Panc1 (cell line): ENCODE measurements around the gene HOXA10. TPM values are rescaled to one million over a fixed set of nuclear protein-coding genes. Genes with fewer than 3 reads are reported as not detected.
A peak's percentile ranks its signal among the peaks of the same experiment; 100 is the strongest.

Experiments
- ATAC-seq: fragments of 200-7000 bp; cut with Tn5 transposase; 2 replicates; pipeline ENCODE4 v1.9.1; 2020; ENCODE audit warnings: mild to moderate bottlenecking, moderate library complexity
- BruUV-seq: library from RNA; stranded (reverse); fragments of 400-500 nt; replicated peaks from 2 replicates; lab custom pipeline; 2021; lab: Mats Ljungman, UMichigan
- CTCF ChIA-PET: fragments of 300-600 bp; sonication (Branson Sonifier 250); formaldehyde crosslinking; loops from one replicate; lab custom pipeline; 2022; ENCODE audit warnings: antibody characterized with exemption; lab: Charles Lee
- POLR2A ChIA-PET: fragments of 300-600 bp; sonication (Branson Sonifier 250); formaldehyde crosslinking; loops from one replicate; lab custom pipeline; 2022; ENCODE audit warnings: antibody characterized with exemption; lab: Charles Lee
- DNase-seq: peaks from one replicate; pipeline ENCODE4 v3.0.0-alpha.2; 2010; ENCODE audit warnings: low read depth, low spot score
- H3K27ac ChIP-seq: 2 replicates; pipeline ENCODE4 v1.5.1; 2011; ENCODE audit warnings: mild to moderate bottlenecking, low read length, inconsistent platforms
- H3K27me3 ChIP-seq: fragments of 200-500 bp; sonication (Bioruptor generic); 2 replicates; pipeline ENCODE4 v1.6.0; 2014; ENCODE audit warnings: low read length, inconsistent platforms; ENCODE audit not compliant: control insufficient read depth, insufficient read depth
- H3K36me3 ChIP-seq: fragments of 200-500 bp; sonication (Bioruptor generic); 2 replicates; pipeline ENCODE4 v1.5.1; 2014; ENCODE audit warnings: inconsistent platforms, mild to moderate bottlenecking, low read length, moderate library complexity; ENCODE audit not compliant: control insufficient read depth, insufficient read depth
- H3K4me1 ChIP-seq: 2 replicates; pipeline ENCODE4 v1.5.1; 2011; ENCODE audit warnings: inconsistent platforms, mild to moderate bottlenecking, low read length, moderate library complexity; ENCODE audit not compliant: control insufficient read depth, insufficient read depth
- H3K4me3 ChIP-seq, 2 experiments: 2 replicates each; pipeline ENCODE4 v1.5.1; 2011 to 2012; ENCODE audit warnings: low read depth in 2 of 2, low read length in 2 of 2, mild to moderate bottlenecking in 2 of 2, inconsistent platforms in 1 of 2, moderate library complexity in 1 of 2
- H3K9me3 ChIP-seq: fragments of 200-500 bp; sonication (Bioruptor generic); 2 replicates; pipeline ENCODE4 v1.5.1; 2014; ENCODE audit warnings: low read depth, mild to moderate bottlenecking, inconsistent platforms, low read length, moderate library complexity; ENCODE audit not compliant: control insufficient read depth, insufficient read depth
- CTCF ChIP-seq: fragments of 450-650 bp; IDR thresholded peaks from 2 replicates; pipeline ENCODE4 v1.5.1; 2017; ENCODE audit warnings: mild to moderate bottlenecking
- POLR2AphosphoS5 ChIP-seq: IDR thresholded peaks from 2 replicates; pipeline ENCODE4 v1.6.1; 2012; ENCODE audit warnings: mild to moderate bottlenecking, low read depth, low read length, moderate library complexity
- REST ChIP-seq, 2 experiments: IDR thresholded peaks; 2 replicates each; pipeline ENCODE4 v1.6.1; 2011 to 2012; ENCODE audit warnings: low read depth in 2 of 2, control low read depth in 1 of 2, low read length in 1 of 2, mild to moderate bottlenecking in 1 of 2, moderate library complexity in 1 of 2; ENCODE audit not compliant: insufficient read depth in 1 of 2
- SIN3A ChIP-seq: IDR thresholded peaks from 2 replicates; pipeline ENCODE4 v1.6.1; 2012; ENCODE audit warnings: low read depth, mild to moderate bottlenecking, low read length, moderate library complexity, borderline replicate concordance; ENCODE audit not compliant: insufficient read depth
- TCF7L2 ChIP-seq: IDR thresholded peaks from 2 replicates; pipeline ENCODE4 v1.6.1; 2011; ENCODE audit warnings: mild to moderate bottlenecking, low read depth, low read length, inconsistent platforms
- in situ Hi-C: cut with HindIII; loops from 2 replicates; pipeline ENCODE4 v1.10.0; 2016; ENCODE audit warnings: low sequenced_read_pairs, low pct_unique_long_range_greater_than_20kb
- intact Hi-C: fragments of 100-400 bp; cut with micrococcal nuclease; formaldehyde crosslinking; loops from one replicate; pipeline ENCODE4 v1.10.0; 2022; ENCODE audit not compliant: unreplicated experiment
- total RNA-seq: library from RNA; stranded (reverse); gene quantifications from one replicate; pipeline ENCODE4 v1.2.1, GENCODE V29; 2021; ENCODE audit not compliant: unreplicated experiment

HOXA10 gene
- total RNA-seq, 1 experiment from 2014 or later, result 0.41 TPM

GRCh38 chr7:27148031-27148755, 25.9 kb downstream of the HOXA10 start:
- H3K36me3 ChIP-seq, result no peaks in the 10 kb centered on the region
- TF ChIP-seq TCF7L2, result no peak
- TF ChIP-seq SIN3A, result no peak
- no peak for TF ChIP-seq CTCF
- TF ChIP-seq REST (IDR thresholded peaks at IDR 0.05; ENCODE audit: insufficient read depth in 1 of 2, low read depth in 2 of 2, low read length in 1 of 2), result no peak
- TF ChIP-seq POLR2AphosphoS5, result no peak
- in situ Hi-C loops (no loop called here), intact Hi-C loops (no loop called here)
- no peaks in the 10 kb centered on the region for H3K9me3 ChIP-seq
- ATAC-seq (no peak), DNase-seq (no peak)
- no TSS peak for BruUV-seq
- H3K4me3 ChIP-seq, result no peak overlapping the region
- H3K27ac ChIP-seq, result peak overlapping the region; percentile 24
- CTCF ChIA-PET, result interaction anchor here (0.5 to 3.4 kb wide), 2 partner anchors 13 kb away, joined by 3 to 24 read pairs; no protein-coding TSS in a partner anchor
- H3K4me1 ChIP-seq, result peaks cover 22% of the 10 kb centered on the region
- H3K27me3 ChIP-seq, result no peaks in the 10 kb centered on the region
- POLR2A ChIA-PET, result no interaction called here

GRCh38 chr7:27147199-27148030, 26.7 kb downstream of the HOXA10 start, which contains the start of gene HOXA6:
Gene HOXA6 (minus strand): TSS chr7:27147774. CDS start chr7:27147749, 25 bp downstream.
- H3K4me1 ChIP-seq, result peaks cover 22% of the 10 kb centered on the region
- no peaks in the 10 kb centered on the region for H3K27me3 ChIP-seq
- ChIA-PET POLR2A (no interaction called here), CTCF (no interaction called here)
- H3K27ac ChIP-seq, result peak within 1 kb of the TSS; percentile 24
- TF ChIP-seq REST (IDR thresholded peaks at IDR 0.05; ENCODE audit: insufficient read depth in 1 of 2, low read depth in 2 of 2, low read length in 1 of 2) (no peak), TCF7L2 (no peak), POLR2AphosphoS5 (no peak), CTCF (no peak), SIN3A (no peak)
- H3K36me3 ChIP-seq, result no peaks in the 10 kb centered on the region
- intact Hi-C loops (no loop called here), in situ Hi-C loops (no loop called here)
- H3K4me3 ChIP-seq, result no peak within 1 kb of the TSS
- ATAC-seq (no peak), DNase-seq (no peak)
- no TSS peak for BruUV-seq
- H3K9me3 ChIP-seq, result no peaks in the 10 kb centered on the region
